Kasumi-1 (cell line): Measurements from ENCODE around the gene PHC1.

ENCODE experiments used
- DNase-seq, 2 experiments: peaks; one replicate each; lab custom pipeline; 2025; lab: John Stamatoyannopoulos, UW

PHC1 gene

GRCh38 chr12:8914033-8914715 is at the start of gene PHC1:
TSS of gene PHC1 (plus strand) at chr12:8914509. CDS start at chr12:8917678, 3,169 bp downstream.
- DNase-seq, result peak; percentile 7 to 19

- DNase-seq, result no peak
These were observed 47.9 kb upstream of the PHC1 start for GRCh38 chr12:8866429-8866828.

GRCh38 chr12:8867009-8867408 is 47.3 kb upstream of the PHC1 start:
- DNase-seq, result no peak

- DNase-seq, result no peak
These were observed 46.5 kb upstream of the PHC1 start for GRCh38 chr12:8867786-8868185.

- no peak for DNase-seq
These were observed 43.7 kb upstream of the PHC1 start for GRCh38 chr12:8870586-8870985.

GRCh38 chr12:8871068-8871467 is 43.2 kb upstream of the PHC1 start:
- DNase-seq, result no peak

- DNase-seq, result no peak
These were observed 37.4 kb upstream of the PHC1 start for GRCh38 chr12:8876887-8877286.

- no peak for DNase-seq
These were observed 27.6 kb upstream of the PHC1 start for GRCh38 chr12:8886502-8887284.

- DNase-seq, result no peak
These were observed 27.0 kb upstream of the PHC1 start for GRCh38 chr12:8887285-8887715.

GRCh38 chr12:8890313-8891085 is 23.8 kb upstream of the PHC1 start:
- peak; percentile 40 to 43 for DNase-seq

- DNase-seq, result no peak
These were observed 22.3 kb upstream of the PHC1 start for GRCh38 chr12:8891976-8892375.

- DNase-seq, result no peak
These were observed 19.9 kb upstream of the PHC1 start for GRCh38 chr12:8894378-8894777.

GRCh38 chr12:8894986-8895385 is 19.3 kb upstream of the PHC1 start:
- DNase-seq, result no peak

- no peak for DNase-seq
These were observed 17.2 kb upstream of the PHC1 start for GRCh38 chr12:8897081-8897480.

GRCh38 chr12:8899830-8900229 is 14.5 kb upstream of the PHC1 start:
- peak; percentile 18 to 22 for DNase-seq

GRCh38 chr12:8902703-8903102 is 11.6 kb upstream of the PHC1 start:
- DNase-seq, result peak; percentile 12 to 28

GRCh38 chr12:8903646-8904045 is 10.7 kb upstream of the PHC1 start:
- no peak for DNase-seq

- DNase-seq, result no peak
These were observed 9.6 kb upstream of the PHC1 start for GRCh38 chr12:8904665-8905064.

- no peak for DNase-seq
These were observed 8.8 kb upstream of the PHC1 start for GRCh38 chr12:8905546-8905945.

GRCh38 chr12:8906266-8907180 is 7.8 kb upstream of the PHC1 start:
- DNase-seq, result no peak

- no peak for DNase-seq
These were observed 6.8 kb upstream of the PHC1 start for GRCh38 chr12:8907513-8907912.

- DNase-seq, result no peak
These were observed 4.6 kb upstream of the PHC1 start for GRCh38 chr12:8909752-8910151.
